Lower lobe of right lung (tissue), 2 donors: ENCODE measurements around the gene IQCB1. TPM values are rescaled to one million over a fixed set of nuclear protein-coding genes. Genes with fewer than 3 reads are reported as not detected.

Source experiments
- ATAC-seq, 2 donors: fragments of 200-7000 bp; cut with Tn5 transposase; one replicate each; pipeline ENCODE4 v1.9.1; 2020 to 2022; ENCODE audit warnings: mild to moderate bottlenecking in 2 of 2, moderate library complexity in 2 of 2
- DNase-seq: peaks from one replicate; pipeline ENCODE4 v3.0.0-alpha.2; 2020
- H3K27ac ChIP-seq: fragments of 200-600 bp; one replicate; pipeline ENCODE4 v1.8.0; 2022
- H3K27me3 ChIP-seq: fragments of 200-600 bp; one replicate; pipeline ENCODE4 v1.8.0; 2022; ENCODE audit warnings: low read depth
- H3K36me3 ChIP-seq: fragments of 200-600 bp; one replicate; pipeline ENCODE4 v1.8.0; 2022; ENCODE audit warnings: mild to moderate bottlenecking
- H3K4me1 ChIP-seq: fragments of 200-600 bp; one replicate; pipeline ENCODE4 v1.8.0; 2022
- H3K4me3 ChIP-seq: fragments of 200-600 bp; one replicate; pipeline ENCODE4 v1.8.0; 2022; ENCODE audit warnings: mild to moderate bottlenecking
- H3K9me3 ChIP-seq: fragments of 200-600 bp; one replicate; pipeline ENCODE4 v1.8.0; 2022
- intact Hi-C: fragments of 100-400 bp; cut with DNase I; formaldehyde crosslinking; loops from one replicate; pipeline ENCODE4 v1.11.0; 2022
- long read RNA-seq: library from polyadenylated mRNA; unstranded; transcript quantifications from one replicate; pipeline ENCODE4 v2.0.0, GENCODE V29; 2021
- total RNA-seq: library from RNA; stranded (reverse); fragmentation: NEBNext Ultra II Directional; extraction: Animal tissue kit (Norgen Biotek cat#: 25700); gene quantifications from one replicate; pipeline ENCODE4 v1.2.1, GENCODE V29; 2021
- TF ChIP-seq, protein P1 (sequence below): fragments of 200-600 bp; IDR thresholded peaks from one replicate; pipeline ENCODE4 v1.8.0; 2022; ENCODE audit warnings: antibody characterized with exemption, mild to moderate bottlenecking
- donor health status: DM: no; HTN: yes; CAD: no; lungs with severe emphysema.

Gene IQCB1, protein sequence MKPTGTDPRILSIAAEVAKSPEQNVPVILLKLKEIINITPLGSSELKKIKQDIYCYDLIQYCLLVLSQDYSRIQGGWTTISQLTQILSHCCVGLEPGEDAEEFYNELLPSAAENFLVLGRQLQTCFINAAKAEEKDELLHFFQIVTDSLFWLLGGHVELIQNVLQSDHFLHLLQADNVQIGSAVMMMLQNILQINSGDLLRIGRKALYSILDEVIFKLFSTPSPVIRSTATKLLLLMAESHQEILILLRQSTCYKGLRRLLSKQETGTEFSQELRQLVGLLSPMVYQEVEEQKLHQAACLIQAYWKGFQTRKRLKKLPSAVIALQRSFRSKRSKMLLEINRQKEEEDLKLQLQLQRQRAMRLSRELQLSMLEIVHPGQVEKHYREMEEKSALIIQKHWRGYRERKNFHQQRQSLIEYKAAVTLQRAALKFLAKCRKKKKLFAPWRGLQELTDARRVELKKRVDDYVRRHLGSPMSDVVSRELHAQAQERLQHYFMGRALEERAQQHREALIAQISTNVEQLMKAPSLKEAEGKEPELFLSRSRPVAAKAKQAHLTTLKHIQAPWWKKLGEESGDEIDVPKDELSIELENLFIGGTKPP
- total RNA-seq = 19.6 TPM
- long read RNA-seq, transcript IQCB1-201 (15 exons, 2,594 nt) = major isoform, 9 of 24 reads
- long read RNA-seq, partial matches to known transcripts = 1 of 24 reads
- long read RNA-seq, other reads (novel, unspliced or antisense) = 13 of 24 reads

DNA sequence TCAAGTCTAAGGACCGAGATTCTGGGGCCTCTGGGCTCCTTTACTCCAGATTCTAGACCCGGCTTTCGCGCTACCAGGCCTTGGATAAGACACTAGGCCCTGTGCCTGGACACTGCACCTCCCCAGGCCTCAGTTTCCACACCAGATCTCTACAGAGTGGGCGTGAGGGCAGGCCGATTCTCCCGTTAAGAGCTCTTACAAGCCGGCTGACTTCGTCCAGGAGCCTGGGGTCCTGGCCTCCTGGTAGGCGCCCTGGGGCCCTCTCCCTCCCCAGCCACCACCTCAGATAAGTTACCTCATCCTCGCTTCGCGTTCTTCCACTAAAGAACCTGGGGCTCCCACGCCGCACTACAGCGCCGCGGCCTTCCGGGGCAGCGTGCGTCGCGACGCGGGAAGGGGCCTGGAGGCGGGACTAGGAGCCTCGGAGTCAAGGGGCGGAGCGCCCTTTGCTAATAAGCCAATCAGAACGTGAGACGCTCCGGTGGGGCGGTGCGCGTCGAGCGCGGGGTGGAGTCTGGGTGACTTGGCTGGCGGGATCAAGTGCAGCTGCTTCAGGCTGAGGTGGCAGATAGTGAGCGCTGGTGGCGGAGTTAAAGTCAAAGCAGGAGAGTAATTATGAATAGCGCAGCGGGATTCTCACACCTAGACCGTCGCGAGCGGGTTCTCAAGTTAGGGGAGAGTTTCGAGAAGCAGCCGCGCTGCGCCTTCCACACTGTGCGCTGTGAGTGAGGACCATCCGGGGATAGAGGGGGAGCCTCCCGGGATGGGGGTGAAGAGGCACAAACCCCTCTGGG lies at the start of gene IQCB1, which contains the start of gene EAF2:
IQCB1 (minus strand) TSS at position 390 of the 794 bp plus-strand sequence. CDS start 6,100 bp downstream, outside the sequence.
EAF2 (plus strand) TSS at position 539 of the 794 bp plus-strand sequence; CDS start at position 616, 77 bp downstream.
- Histone ChIP-seq H3K4me1 (peaks cover 20% of the 10 kb centered on the region), H3K27ac (peak within 1 kb of the TSS; percentile 86), H3K9me3 (no peaks in the 10 kb centered on the region), H3K4me3 (peak within 1 kb of the TSS; percentile 78), H3K36me3 (peaks cover 10% of the 10 kb centered on the region), H3K27me3 (no peaks in the 10 kb centered on the region)
- intact Hi-C loops = no loop called here
- peak; percentile 100 for ATAC-seq
- TF ChIP-seq, protein P1, sequence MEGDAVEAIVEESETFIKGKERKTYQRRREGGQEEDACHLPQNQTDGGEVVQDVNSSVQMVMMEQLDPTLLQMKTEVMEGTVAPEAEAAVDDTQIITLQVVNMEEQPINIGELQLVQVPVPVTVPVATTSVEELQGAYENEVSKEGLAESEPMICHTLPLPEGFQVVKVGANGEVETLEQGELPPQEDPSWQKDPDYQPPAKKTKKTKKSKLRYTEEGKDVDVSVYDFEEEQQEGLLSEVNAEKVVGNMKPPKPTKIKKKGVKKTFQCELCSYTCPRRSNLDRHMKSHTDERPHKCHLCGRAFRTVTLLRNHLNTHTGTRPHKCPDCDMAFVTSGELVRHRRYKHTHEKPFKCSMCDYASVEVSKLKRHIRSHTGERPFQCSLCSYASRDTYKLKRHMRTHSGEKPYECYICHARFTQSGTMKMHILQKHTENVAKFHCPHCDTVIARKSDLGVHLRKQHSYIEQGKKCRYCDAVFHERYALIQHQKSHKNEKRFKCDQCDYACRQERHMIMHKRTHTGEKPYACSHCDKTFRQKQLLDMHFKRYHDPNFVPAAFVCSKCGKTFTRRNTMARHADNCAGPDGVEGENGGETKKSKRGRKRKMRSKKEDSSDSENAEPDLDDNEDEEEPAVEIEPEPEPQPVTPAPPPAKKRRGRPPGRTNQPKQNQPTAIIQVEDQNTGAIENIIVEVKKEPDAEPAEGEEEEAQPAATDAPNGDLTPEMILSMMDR = no peak
- DNase-seq = peak; percentile 97

DNA sequence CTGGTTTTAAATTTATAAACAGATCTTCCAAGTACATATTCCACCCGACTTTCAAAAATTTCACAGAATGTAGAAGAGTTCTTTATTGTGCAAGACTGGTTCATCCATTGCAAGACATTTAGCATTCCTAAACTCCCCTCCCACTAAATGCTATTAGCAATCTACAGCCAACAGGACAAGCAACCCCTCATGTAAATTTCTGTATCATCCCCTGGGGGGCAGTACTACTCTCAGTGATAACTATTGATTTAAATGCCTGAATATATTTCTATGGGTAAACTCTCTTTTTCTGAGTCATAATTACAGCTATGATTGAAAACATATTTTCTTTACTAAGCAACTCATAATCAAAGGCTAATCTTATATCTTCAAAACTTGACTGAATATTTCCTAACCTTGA lies 48.6 kb upstream of the IQCB1 start:
- no peak for DNase-seq
- H3K4me3 ChIP-seq = no peak overlapping the region
- no peaks in the 10 kb centered on the region for H3K27me3 ChIP-seq
- no peaks in the 10 kb centered on the region for H3K4me1 ChIP-seq
- no peak overlapping the region for H3K27ac ChIP-seq
- ATAC-seq = peak; percentile 51 to 61
- H3K9me3 ChIP-seq = no peaks in the 10 kb centered on the region
- TF ChIP-seq, protein P1 = peak; percentile 34
- H3K36me3 ChIP-seq = no peaks in the 10 kb centered on the region
- intact Hi-C loops = no loop called here

DNA sequence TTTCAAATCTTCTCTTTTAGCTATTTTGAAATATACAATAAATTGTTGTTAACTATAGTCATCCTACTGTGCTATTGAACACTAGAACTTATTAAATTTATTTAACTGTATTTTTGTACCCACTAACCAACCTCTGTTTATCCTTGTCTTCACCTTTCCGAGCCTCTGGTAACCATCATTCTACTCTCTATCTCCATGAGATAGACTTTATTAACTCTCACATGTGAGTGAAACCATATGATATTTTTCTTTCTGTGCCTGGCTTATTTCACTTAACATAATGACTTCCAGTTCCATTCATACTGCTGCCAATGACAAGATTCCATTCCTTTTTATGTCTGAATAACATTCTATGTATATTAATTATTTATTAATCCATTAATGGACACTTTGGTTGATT lies 43.6 kb upstream of the IQCB1 start:
- no peaks in the 10 kb centered on the region for H3K36me3 ChIP-seq
- no peak for DNase-seq
- H3K4me1 ChIP-seq = no peaks in the 10 kb centered on the region
- H3K4me3 ChIP-seq = no peak overlapping the region
- H3K9me3 ChIP-seq = no peaks in the 10 kb centered on the region
- H3K27me3 ChIP-seq = no peaks in the 10 kb centered on the region
- no peak overlapping the region for H3K27ac ChIP-seq
- intact Hi-C loops = no loop called here
- TF ChIP-seq, protein P1 = no peak
- ATAC-seq = no peak

DNA sequence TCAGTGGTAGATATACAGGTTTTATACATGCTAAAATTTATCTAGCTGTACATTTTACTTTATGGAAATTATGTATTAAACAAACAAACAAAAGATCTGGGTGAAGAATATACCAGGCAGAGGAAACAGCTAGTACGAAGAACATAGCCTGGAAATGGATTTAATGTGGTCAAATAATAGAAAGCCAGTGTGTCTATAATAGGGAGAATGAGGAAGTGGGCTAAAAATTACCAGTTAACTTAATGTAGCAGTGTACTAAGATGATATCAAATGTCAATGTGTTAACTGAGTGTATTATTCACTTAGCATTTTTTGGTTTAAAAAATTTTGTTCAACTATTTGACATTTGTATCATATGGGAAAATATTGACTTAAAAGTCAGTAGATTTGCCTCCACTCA lies 36.6 kb upstream of the IQCB1 start:
- DNase-seq = no peak
- intact Hi-C loops = no loop called here

More for the DNA sequence above, 36.6 kb upstream of the IQCB1 start:
- no peaks in the 10 kb centered on the region for H3K36me3 ChIP-seq
- no peaks in the 10 kb centered on the region for H3K9me3 ChIP-seq
- TF ChIP-seq, protein P1 = no peak
- no peak overlapping the region for H3K4me3 ChIP-seq
- no peak overlapping the region for H3K27ac ChIP-seq
- no peak for ATAC-seq
- no peaks in the 10 kb centered on the region for H3K27me3 ChIP-seq
- H3K4me1 ChIP-seq = no peaks in the 10 kb centered on the region
